HG03457 (cell line): Measurements from ENCODE around the gene ZBTB43.

Experiments used
- ATAC-seq: cut with Tn5 transposase; IDR thresholded peaks from one replicate; pipeline ENCODE4 v1.9.1; 2021; ENCODE audit warnings: moderate number of reproducible peaks; ENCODE audit not compliant: unreplicated experiment

ZBTB43 gene

GRCh38 chr9:126885131-126885641, 80.3 kb downstream of the ZBTB43 start:
- no peak for ATAC-seq

GRCh38 chr9:126886034-126886822, 81.4 kb downstream of the ZBTB43 start:
- ATAC-seq: no peak

- ATAC-seq: no peak
Measured at GRCh38 chr9:126886897-126887296, 82.1 kb downstream of the ZBTB43 start.
